ENCODE results near the gene THSD7B. TPM values are rescaled to one million over a fixed set of nuclear protein-coding genes. Genes with fewer than 3 reads are reported as not detected.

The THSD7B gene
- total RNA-seq, 4 donors from 2014 or later = under 0.01 to 0.29 (median 0.03) TPM

GRCh38 chr2:137521653-137522619 lies 756.6 kb downstream of the THSD7B start:
- Histone ChIP-seq H3K27me3 (no peaks in the 10 kb centered on the region), H3K36me3 (no peaks in the 10 kb centered on the region), H3K4me3 (no peak overlapping the region), H3K4me1 (no peaks in the 10 kb centered on the region), H3K9me3 (no peaks in the 10 kb centered on the region), H3K27ac (replicated peaks in 1 of 4) (no peak overlapping the region)
- intact Hi-C loops (cut with DNase I) = no loop called here
- TF ChIP-seq EP300 (IDR thresholded peaks at IDR 0.05) (no peak), POLR2A (IDR thresholded peaks at IDR 0.05; ENCODE audit: low read depth) (no peak), POLR2AphosphoS5 (IDR thresholded peaks at IDR 0.05) (no peak)
- TF ChIP-seq, protein P1, sequence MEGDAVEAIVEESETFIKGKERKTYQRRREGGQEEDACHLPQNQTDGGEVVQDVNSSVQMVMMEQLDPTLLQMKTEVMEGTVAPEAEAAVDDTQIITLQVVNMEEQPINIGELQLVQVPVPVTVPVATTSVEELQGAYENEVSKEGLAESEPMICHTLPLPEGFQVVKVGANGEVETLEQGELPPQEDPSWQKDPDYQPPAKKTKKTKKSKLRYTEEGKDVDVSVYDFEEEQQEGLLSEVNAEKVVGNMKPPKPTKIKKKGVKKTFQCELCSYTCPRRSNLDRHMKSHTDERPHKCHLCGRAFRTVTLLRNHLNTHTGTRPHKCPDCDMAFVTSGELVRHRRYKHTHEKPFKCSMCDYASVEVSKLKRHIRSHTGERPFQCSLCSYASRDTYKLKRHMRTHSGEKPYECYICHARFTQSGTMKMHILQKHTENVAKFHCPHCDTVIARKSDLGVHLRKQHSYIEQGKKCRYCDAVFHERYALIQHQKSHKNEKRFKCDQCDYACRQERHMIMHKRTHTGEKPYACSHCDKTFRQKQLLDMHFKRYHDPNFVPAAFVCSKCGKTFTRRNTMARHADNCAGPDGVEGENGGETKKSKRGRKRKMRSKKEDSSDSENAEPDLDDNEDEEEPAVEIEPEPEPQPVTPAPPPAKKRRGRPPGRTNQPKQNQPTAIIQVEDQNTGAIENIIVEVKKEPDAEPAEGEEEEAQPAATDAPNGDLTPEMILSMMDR (IDR thresholded peaks at IDR 0.05) = no peak
- no peak for DNase-seq (ENCODE audit: extremely low spot score)
- WGBS = 74% methylated on average over 2 of the region's 2 CpGs

DNA sequence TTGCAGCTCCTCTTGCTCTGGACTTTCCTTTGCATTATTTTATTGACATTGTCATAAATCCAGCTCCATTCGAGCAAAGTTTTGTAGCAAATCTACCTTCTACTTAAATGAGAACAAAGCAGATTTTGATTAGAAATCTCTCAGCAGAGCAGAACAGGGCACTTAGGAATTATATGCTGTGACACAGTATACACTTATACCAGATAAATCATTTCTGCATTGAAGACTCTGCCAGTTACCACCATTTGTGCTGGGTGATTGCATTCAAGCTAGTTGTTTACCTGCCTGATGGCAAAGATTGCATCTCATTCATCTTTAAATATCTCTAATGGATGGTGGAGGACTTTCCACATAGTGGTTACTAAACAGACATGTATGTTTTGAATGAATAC lies 757.3 kb downstream of the THSD7B start:
- Histone ChIP-seq H3K4me3 (no peak overlapping the region), H3K27me3 (no peaks in the 10 kb centered on the region), H3K27ac (replicated peaks in 1 of 4) (no peak overlapping the region), H3K36me3 (no peaks in the 10 kb centered on the region), H3K9me3 (no peaks in the 10 kb centered on the region), H3K4me1 (no peaks in the 10 kb centered on the region)
- WGBS = 77% methylated on average over 1 of the region's 1 CpG
- intact Hi-C loops (cut with DNase I) = no loop called here
- TF ChIP-seq POLR2A (IDR thresholded peaks at IDR 0.05; ENCODE audit: low read depth) (no peak), EP300 (IDR thresholded peaks at IDR 0.05) (no peak), POLR2AphosphoS5 (IDR thresholded peaks at IDR 0.05) (no peak)
- TF ChIP-seq, protein P1 (IDR thresholded peaks at IDR 0.05) = no peak
- no peak for DNase-seq (ENCODE audit: extremely low spot score)

- Histone ChIP-seq H3K4me1 (no peaks in the 10 kb centered on the region), H3K4me3 (no peak overlapping the region), H3K27ac (replicated peaks in 1 of 4) (no peak overlapping the region), H3K36me3 (no peaks in the 10 kb centered on the region), H3K27me3 (no peaks in the 10 kb centered on the region), H3K9me3 (no peaks in the 10 kb centered on the region)
- 44% methylated on average over 3 of the region's 3 CpGs for WGBS
- intact Hi-C loops (cut with DNase I) = no loop called here
- no peak for DNase-seq (ENCODE audit: extremely low spot score)
- TF ChIP-seq POLR2AphosphoS5 (IDR thresholded peaks at IDR 0.05) (no peak), POLR2A (IDR thresholded peaks at IDR 0.05; ENCODE audit: low read depth) (no peak), EP300 (IDR thresholded peaks at IDR 0.05) (no peak)
- TF ChIP-seq, protein P1 (IDR thresholded peaks at IDR 0.05) = no peak
Measured at GRCh38 chr2:137523931-137524330, 758.6 kb downstream of the THSD7B start.

GRCh38 chr2:137525132-137525531 lies 759.8 kb downstream of the THSD7B start:
- Histone ChIP-seq H3K4me1 (no peaks in the 10 kb centered on the region), H3K9me3 (no peaks in the 10 kb centered on the region), H3K27me3 (no peaks in the 10 kb centered on the region), H3K4me3 (no peak overlapping the region), H3K27ac (replicated peaks in 1 of 4) (no peak overlapping the region), H3K36me3 (no peaks in the 10 kb centered on the region)
- TF ChIP-seq POLR2AphosphoS5 (IDR thresholded peaks at IDR 0.05) (no peak), POLR2A (IDR thresholded peaks at IDR 0.05; ENCODE audit: low read depth) (no peak), EP300 (IDR thresholded peaks at IDR 0.05) (no peak)
- TF ChIP-seq, protein P1 (IDR thresholded peaks at IDR 0.05) = no peak
- WGBS = 44% methylated on average over 1 of the region's 1 CpG
- intact Hi-C loops (cut with DNase I) = no loop called here
- no peak for DNase-seq (ENCODE audit: extremely low spot score)

Data from esophagus muscularis mucosa (tissue), 4 donors.